ENCODE data around the gene PHF8. TPM values are rescaled to one million over a fixed set of nuclear protein-coding genes. Genes with fewer than 3 reads are reported as not detected.
A peak's percentile ranks its signal among the peaks of the same experiment; 100 is the strongest.

PHF8 gene
- total RNA-seq, 6 experiments from 2014 or later, result 12.8 to 64.0 (median 22.1) TPM

DNA sequence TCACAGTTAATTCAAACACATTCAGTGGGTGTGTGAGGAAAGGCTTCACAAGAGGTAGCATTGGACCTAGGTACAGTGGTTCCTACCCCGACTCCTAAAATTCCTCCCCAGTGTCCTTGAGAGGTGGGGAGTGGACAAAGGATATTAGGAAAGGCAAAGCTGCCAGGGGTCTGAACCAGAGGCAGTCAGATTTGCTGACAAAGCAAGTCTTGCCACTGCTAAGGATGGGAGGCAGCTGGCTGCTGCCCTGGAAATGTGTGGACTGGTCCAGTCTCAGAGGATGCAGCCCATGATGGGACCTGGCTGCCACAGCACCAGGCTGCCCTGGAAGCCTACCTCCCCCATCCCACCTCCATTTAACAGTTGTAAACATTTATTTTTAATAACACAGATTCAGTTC is 4.1 kb upstream of the PHF8 start:
- Histone ChIP-seq H3K4me1 (peaks cover 0 to 29% (median 4%) of the 10 kb centered on the region in 4 donors), H3K36me3 (no peaks in the 10 kb centered on the region), H3K27ac (peak overlapping the region in 2 of 3 donors; percentile 26 to 90), H3K4me3 (no peak overlapping the region), H3K27me3 (no peaks in the 10 kb centered on the region), H3K9me3 (no peaks in the 10 kb centered on the region)
- intact Hi-C loops (cut with DNase I), result no loop called here
- no peak for ATAC-seq
- TF ChIP-seq, protein P1, sequence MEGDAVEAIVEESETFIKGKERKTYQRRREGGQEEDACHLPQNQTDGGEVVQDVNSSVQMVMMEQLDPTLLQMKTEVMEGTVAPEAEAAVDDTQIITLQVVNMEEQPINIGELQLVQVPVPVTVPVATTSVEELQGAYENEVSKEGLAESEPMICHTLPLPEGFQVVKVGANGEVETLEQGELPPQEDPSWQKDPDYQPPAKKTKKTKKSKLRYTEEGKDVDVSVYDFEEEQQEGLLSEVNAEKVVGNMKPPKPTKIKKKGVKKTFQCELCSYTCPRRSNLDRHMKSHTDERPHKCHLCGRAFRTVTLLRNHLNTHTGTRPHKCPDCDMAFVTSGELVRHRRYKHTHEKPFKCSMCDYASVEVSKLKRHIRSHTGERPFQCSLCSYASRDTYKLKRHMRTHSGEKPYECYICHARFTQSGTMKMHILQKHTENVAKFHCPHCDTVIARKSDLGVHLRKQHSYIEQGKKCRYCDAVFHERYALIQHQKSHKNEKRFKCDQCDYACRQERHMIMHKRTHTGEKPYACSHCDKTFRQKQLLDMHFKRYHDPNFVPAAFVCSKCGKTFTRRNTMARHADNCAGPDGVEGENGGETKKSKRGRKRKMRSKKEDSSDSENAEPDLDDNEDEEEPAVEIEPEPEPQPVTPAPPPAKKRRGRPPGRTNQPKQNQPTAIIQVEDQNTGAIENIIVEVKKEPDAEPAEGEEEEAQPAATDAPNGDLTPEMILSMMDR (IDR thresholded peaks at IDR 0.05), result no peak
- TF ChIP-seq POLR2A (IDR thresholded peaks at IDR 0.05), result no peak
- WGBS (ENCODE audit: insufficient coverage, low coverage, low lambda C conversion rate, missing lambda C conversion rate), result 43% methylated on average over 1 of the region's 1 CpG
- no peak for DNase-seq

DNA sequence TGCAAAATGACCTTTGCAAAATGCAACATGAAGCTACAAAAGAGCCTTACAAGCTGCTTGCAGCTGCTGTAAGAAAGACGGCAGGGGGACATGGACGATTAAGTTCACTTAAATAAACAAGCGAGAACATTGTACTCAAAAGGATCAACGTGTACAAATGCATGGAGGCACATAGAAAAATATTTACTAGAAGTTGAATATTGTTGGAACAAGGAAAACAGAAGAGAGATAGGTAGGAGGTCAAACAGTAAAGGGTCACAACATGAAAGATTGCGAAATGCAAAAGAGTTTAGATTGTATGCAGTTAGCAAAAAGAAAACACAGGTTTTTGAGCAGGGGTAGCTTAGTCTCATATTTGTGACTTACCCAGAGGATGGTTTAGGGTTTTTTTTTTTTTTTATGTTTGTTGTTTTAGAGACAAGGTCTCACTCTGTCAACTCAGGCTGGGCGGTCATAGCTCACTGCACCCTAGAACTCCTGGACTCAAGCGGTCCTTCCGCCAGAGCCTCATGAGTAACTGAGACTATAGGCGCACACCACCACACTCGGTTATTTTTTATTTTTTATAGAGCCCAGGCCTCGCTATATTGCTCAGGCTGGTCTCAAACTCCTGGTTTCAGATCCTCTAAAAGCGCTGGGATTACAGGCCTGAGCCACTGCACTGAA is 1.4 kb upstream of the PHF8 start:
- peak in 1 of 3 donors; percentile 56 for DNase-seq
- intact Hi-C loops (cut with DNase I), result no loop called here
- no peaks in the 10 kb centered on the region for H3K27me3 ChIP-seq
- H3K27ac ChIP-seq, result peak overlapping the region in 2 of 3 donors; percentile 90 to 93
- WGBS (ENCODE audit: insufficient coverage, low coverage, low lambda C conversion rate, missing lambda C conversion rate), result 36% methylated on average over 12 of the region's 12 CpGs
- no peaks in the 10 kb centered on the region for H3K36me3 ChIP-seq
- H3K9me3 ChIP-seq, result no peaks in the 10 kb centered on the region
- no peak for TF ChIP-seq POLR2A (IDR thresholded peaks at IDR 0.05)
- TF ChIP-seq, protein P1 (IDR thresholded peaks at IDR 0.05), result no peak
- H3K4me3 ChIP-seq, result peak overlapping the region in 2 of 3 donors; percentile 65 to 71
- H3K4me1 ChIP-seq, result peaks cover 0 to 32% (median 4%) of the 10 kb centered on the region in 4 donors
- ATAC-seq, result peak; percentile 3 to 50 (median 24)

DNA sequence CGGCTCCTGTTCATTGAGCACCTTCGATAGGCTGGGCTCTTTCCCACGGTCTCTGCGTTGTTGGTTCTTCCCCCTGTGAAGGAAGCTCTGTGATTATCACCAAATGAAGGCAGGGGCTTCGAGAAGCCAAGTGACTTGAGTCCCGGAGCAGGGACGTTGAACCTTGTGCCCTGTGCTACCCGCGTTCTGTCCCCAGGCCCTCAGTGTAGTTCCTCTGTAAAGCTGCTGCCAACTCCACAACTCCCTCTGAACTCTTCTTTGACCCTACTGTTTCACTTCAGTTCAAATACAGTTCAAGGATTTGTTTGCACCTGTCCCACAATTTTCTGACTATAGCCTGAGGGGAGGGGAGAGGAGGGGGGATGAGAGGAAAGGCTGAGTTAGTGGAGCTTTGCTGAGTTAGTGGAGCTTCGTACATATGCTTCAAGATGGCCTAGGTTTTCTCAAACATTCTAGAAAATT is 635 bp upstream of the PHF8 start:
- Histone ChIP-seq H3K36me3 (no peaks in the 10 kb centered on the region), H3K9me3 (no peaks in the 10 kb centered on the region), H3K4me1 (peaks cover 0 to 28% (median 4%) of the 10 kb centered on the region in 4 donors), H3K27ac (peak overlapping the region; percentile 90 to 93 (median 93)), H3K4me3 (peak overlapping the region; percentile 12 to 71 (median 65)), H3K27me3 (no peaks in the 10 kb centered on the region)
- DNase-seq, result no peak
- intact Hi-C loops (cut with DNase I), result no loop called here
- TF ChIP-seq, protein P1 (IDR thresholded peaks at IDR 0.05), result no peak
- no peak for TF ChIP-seq POLR2A (IDR thresholded peaks at IDR 0.05)
- WGBS (ENCODE audit: insufficient coverage, low coverage, low lambda C conversion rate, missing lambda C conversion rate), result 17% methylated on average over 6 of the region's 10 CpGs
- peak; percentile 17 to 57 (median 38) for ATAC-seq

DNA sequence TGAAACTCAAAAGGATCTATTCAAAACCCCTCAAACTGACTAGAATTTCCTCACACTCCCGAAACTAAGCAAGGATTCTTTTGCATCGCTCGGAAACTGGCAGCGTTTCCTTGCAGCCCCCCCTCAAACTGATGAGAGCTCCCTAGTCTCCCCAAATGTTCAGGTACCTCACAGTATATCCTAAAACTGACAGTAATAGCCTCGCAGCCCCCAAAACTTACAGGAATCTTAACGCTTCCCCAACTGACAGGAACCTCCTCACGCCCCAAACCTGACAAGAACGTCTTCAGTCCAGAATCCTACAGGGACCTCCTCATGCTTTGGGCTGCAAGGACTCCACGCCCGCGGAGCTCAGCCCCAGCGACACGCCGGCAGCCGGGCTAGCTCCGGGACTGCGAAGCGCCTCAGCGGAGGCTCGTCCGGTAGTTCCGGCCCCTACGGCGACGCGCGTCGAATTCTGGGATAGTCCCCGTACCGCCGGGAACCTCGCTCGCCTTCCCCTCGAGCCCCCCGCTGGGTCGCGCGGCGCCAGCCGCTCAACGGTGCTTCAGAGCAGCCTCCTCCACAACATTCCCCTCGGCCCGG is 640 bp downstream of the PHF8 start:
- Histone ChIP-seq H3K27ac (peak overlapping the region; percentile 88 to 93 (median 90)), H3K4me3 (peak overlapping the region; percentile 65 to 71 (median 67)), H3K36me3 (peaks cover 0 to 4% (median 0%) of the 10 kb centered on the region in 4 donors), H3K9me3 (no peaks in the 10 kb centered on the region), H3K4me1 (peaks cover 0 to 25% (median 0%) of the 10 kb centered on the region in 4 donors), H3K27me3 (no peaks in the 10 kb centered on the region)
- intact Hi-C loops (cut with DNase I), result no loop called here
- ATAC-seq (peak; percentile 10 to 20 (median 18)), DNase-seq (no peak)
- 32% methylated on average over 34 of the region's 43 CpGs for WGBS (ENCODE audit: insufficient coverage, low coverage, low lambda C conversion rate, missing lambda C conversion rate)
- TF ChIP-seq, protein P1 (IDR thresholded peaks at IDR 0.05), result no peak
- TF ChIP-seq POLR2A (IDR thresholded peaks at IDR 0.05), result no peak

Data from right lobe of liver (tissue), 6 donors.